Lung (tissue), 12 donors: ENCODE data around the gene FSIP1. TPM values are rescaled to one million over a fixed set of nuclear protein-coding genes. Genes with fewer than 3 reads are reported as not detected.

ENCODE experiments used
- ATAC-seq: fragments of 200-7000 bp; cut with Tn5 transposase; one replicate; pipeline ENCODE4 v1.9.1; 2020; ENCODE audit warnings: moderate number of reproducible peaks; ENCODE audit not compliant: insufficient read depth, low FRiP score
- DNase-seq, 3 donors: peaks; one replicate each; pipeline ENCODE4 v3.0.0-alpha.2; 2013 to 2017
- H3K27ac ChIP-seq, 2 donors: one replicate each; pipeline ENCODE4 v1.5.1; 2013; ENCODE audit warnings: mild to moderate bottlenecking in 2 of 2, moderate library complexity in 2 of 2, control low read depth in 1 of 2, inconsistent platforms in 1 of 2, low read depth in 1 of 2, low read length in 1 of 2
- H3K27me3 ChIP-seq, 3 donors: one replicate each; pipeline ENCODE4 v1.5.1; 2013; ENCODE audit warnings: low read length in 2 of 3; ENCODE audit not compliant: control insufficient read depth in 3 of 3, insufficient read depth in 3 of 3
- H3K36me3 ChIP-seq, 4 donors: one replicate each; pipeline ENCODE4 v1.5.1; 2013; ENCODE audit warnings: low read length in 4 of 4, mild to moderate bottlenecking in 1 of 4, moderate library complexity in 1 of 4; ENCODE audit not compliant: control insufficient read depth in 4 of 4, insufficient read depth in 4 of 4
- H3K4me1 ChIP-seq, 5 donors: one replicate each; pipeline ENCODE4 v1.5.1; 2013; ENCODE audit warnings: low read length in 5 of 5, mild to moderate bottlenecking in 2 of 5, moderate library complexity in 1 of 5; ENCODE audit not compliant: control insufficient read depth in 5 of 5, insufficient read depth in 5 of 5
- H3K4me3 ChIP-seq: one replicate; pipeline ENCODE4 v1.5.1; 2013; ENCODE audit warnings: mild to moderate bottlenecking, control low read depth, moderate library complexity
- H3K9ac ChIP-seq, 2 donors: one replicate each; pipeline ENCODE4 v1.5.1; 2013; ENCODE audit warnings: low read length in 2 of 2, control low read depth in 1 of 2; ENCODE audit not compliant: insufficient read depth in 1 of 2
- H3K9me3 ChIP-seq, 4 donors: one replicate each; pipeline ENCODE4 v1.5.1; 2013; ENCODE audit warnings: low read length in 3 of 4, mild to moderate bottlenecking in 1 of 4, moderate library complexity in 1 of 4; ENCODE audit not compliant: control insufficient read depth in 4 of 4, insufficient read depth in 3 of 4
- CTCF ChIP-seq: IDR thresholded peaks from 2 replicates; pipeline ENCODE4 v1.5.1; 2012; ENCODE audit warnings: mild to moderate bottlenecking; ENCODE audit errors: control extremely low read depth, extremely low read depth
- WGBS, 2 donors: extraction: QIAGEN DNeasy Blood & Tissue Kit; methylation state at CpG; one replicate each; pipeline ENCODE4 v1.1.7; 2013; 5-methylcytosine and 5-hydroxymethylcytosine counted together
- polyA plus RNA-seq, 2 donors: library from polyadenylated mRNA; stranded (reverse); fragments of 200-250 nt; gene quantifications; one replicate each; pipeline ENCODE4 v1.2.1, GENCODE V29; 2013
- total RNA-seq, 2 donors: library from RNA; depleted of rRNA in 1 of 2; stranded (reverse); fragments of >200 nt in 1 of 2; gene quantifications; one replicate each; pipeline ENCODE4 v1.2.1, GENCODE V29; 2014 to 2021
- donor health status: control.
- donor health status: control.
- donor health status: Bipolar disorder and iron deficiency.
- donor health status: healthy.
- donor health status: DM: yes; HTN: yes; CAD: no.

FSIP1 gene
- total and polyA plus RNA-seq, 4 donors = 0.35 to 2.2 (median 0.98) TPM

GRCh38 chr15:39640665-39641064 lies 142.0 kb downstream of the FSIP1 start:
- H3K4me3 ChIP-seq = no peak overlapping the region
- H3K9ac ChIP-seq = no peak overlapping the region
- no peaks in the 10 kb centered on the region for H3K36me3 ChIP-seq
- WGBS, 2 donors = 75 to 83% methylated on average over 3 of the region's 3 CpGs
- no peak for ATAC-seq
- no peaks in the 10 kb centered on the region for H3K27me3 ChIP-seq
- no peaks in the 10 kb centered on the region for H3K4me1 ChIP-seq
- no peak overlapping the region for H3K27ac ChIP-seq
- no peak for DNase-seq
- TF ChIP-seq CTCF = no peak
- no peaks in the 10 kb centered on the region for H3K9me3 ChIP-seq

- Histone ChIP-seq H3K4me1 (no peaks in the 10 kb centered on the region), H3K4me3 (no peak overlapping the region), H3K9me3 (no peaks in the 10 kb centered on the region), H3K36me3 (no peaks in the 10 kb centered on the region), H3K27me3 (no peaks in the 10 kb centered on the region), H3K27ac (no peak overlapping the region), H3K9ac (no peak overlapping the region)
- 90 to 92% methylated on average over 1 of the region's 1 CpG for WGBS, 2 donors
- no peak for TF ChIP-seq CTCF
- ATAC-seq (no peak), DNase-seq (no peak)
Measured at GRCh38 chr15:39639037-39639436, 143.6 kb downstream of the FSIP1 start.

GRCh38 chr15:39638041-39638440 lies 144.6 kb downstream of the FSIP1 start:
- 97 to 99% methylated on average over 1 of the region's 1 CpG for WGBS, 2 donors
- Histone ChIP-seq H3K9ac (no peak overlapping the region), H3K9me3 (no peaks in the 10 kb centered on the region), H3K4me1 (no peaks in the 10 kb centered on the region), H3K4me3 (no peak overlapping the region), H3K27me3 (no peaks in the 10 kb centered on the region), H3K27ac (no peak overlapping the region), H3K36me3 (no peaks in the 10 kb centered on the region)
- ATAC-seq (no peak), DNase-seq (no peak)
- no peak for TF ChIP-seq CTCF

- no peak for DNase-seq
Measured at GRCh38 chr15:39631357-39631756, 151.3 kb downstream of the FSIP1 start.

More at GRCh38 chr15:39631357-39631756, 151.3 kb downstream of the FSIP1 start:
- Histone ChIP-seq H3K9me3 (peaks cover 0 to 2% (median 0%) of the 10 kb centered on the region in 4 donors), H3K4me3 (no peak overlapping the region), H3K27me3 (no peaks in the 10 kb centered on the region), H3K36me3 (no peaks in the 10 kb centered on the region), H3K27ac (no peak overlapping the region), H3K4me1 (peaks cover 12 to 25% (median 15%) of the 10 kb centered on the region in 5 donors), H3K9ac (no peak overlapping the region)
- no peak for TF ChIP-seq CTCF
- whole genome bisulfite sequencing, 2 donors = 89 to 97% methylated on average over 3 of the region's 3 CpGs
- no peak for ATAC-seq
